Activated CD8-positive, alpha-beta T cell treated with anti-CD3 and anti-CD28 coated beads for 36 hours (primary cell): ENCODE measurements around the gene VPS13D. TPM values are rescaled to one million over a fixed set of nuclear protein-coding genes. Genes with fewer than 3 reads are reported as not detected.

ENCODE experiments used
- ATAC-seq: fragments of 200-7000 bp; cut with Tn5 transposase; one replicate; pipeline ENCODE4 v1.10.0; 2021; ENCODE audit warnings: mild to moderate bottlenecking, moderate library complexity
- CTCF ChIA-PET: fragments of 350-600 bp; sonication (Branson Sonifier 250); formaldehyde crosslinking; loops from one replicate; lab custom pipeline; 2021; ENCODE audit warnings: antibody characterized with exemption; lab: Charles Lee
- POLR2A ChIA-PET: fragments of 350-600 bp; sonication (Branson Sonifier 250); formaldehyde crosslinking; loops from one replicate; lab custom pipeline; 2021; ENCODE audit warnings: antibody characterized with exemption; lab: Charles Lee
- DNase-seq: peaks from one replicate; pipeline ENCODE4 v3.0.0-alpha.2; 2020
- H3K27ac Mint-ChIP-seq: one replicate; pipeline ENCODE4 v1.8.0; 2021; ENCODE audit warnings: mild to moderate bottlenecking, mixed read lengths
- H3K27me3 Mint-ChIP-seq: one replicate; pipeline ENCODE4 v1.8.0; 2021; ENCODE audit warnings: mixed read lengths
- H3K36me3 Mint-ChIP-seq: one replicate; pipeline ENCODE4 v1.8.0; 2021; ENCODE audit warnings: low read depth, mixed read lengths
- H3K4me1 Mint-ChIP-seq: one replicate; pipeline ENCODE4 v1.8.0; 2021; ENCODE audit warnings: low read depth, mixed read lengths
- H3K4me3 Mint-ChIP-seq: one replicate; pipeline ENCODE4 v1.8.0; 2021; ENCODE audit warnings: mild to moderate bottlenecking, moderate library complexity, mixed read lengths
- H3K9me3 Mint-ChIP-seq: one replicate; pipeline ENCODE4 v1.8.0; 2021; ENCODE audit warnings: mixed read lengths
- intact Hi-C: fragments of 100-400 bp; cut with micrococcal nuclease; formaldehyde crosslinking; loops from one replicate; pipeline ENCODE4 v1.10.0; 2022
- total RNA-seq, 2 experiments: library from RNA; stranded (reverse); gene quantifications; one replicate each; pipeline ENCODE4 v1.2.3, GENCODE V29; 2021
- TF ChIP-seq, protein P1 (sequence below): fragments of 200-600 bp; IDR thresholded peaks from one replicate; pipeline ENCODE4 v1.8.0; 2022; ENCODE audit warnings: antibody characterized with exemption, mild to moderate bottlenecking

VPS13D gene
- total RNA-seq, 2 experiments from 2014 or later = 28.1 to 30.7 TPM

DNA sequence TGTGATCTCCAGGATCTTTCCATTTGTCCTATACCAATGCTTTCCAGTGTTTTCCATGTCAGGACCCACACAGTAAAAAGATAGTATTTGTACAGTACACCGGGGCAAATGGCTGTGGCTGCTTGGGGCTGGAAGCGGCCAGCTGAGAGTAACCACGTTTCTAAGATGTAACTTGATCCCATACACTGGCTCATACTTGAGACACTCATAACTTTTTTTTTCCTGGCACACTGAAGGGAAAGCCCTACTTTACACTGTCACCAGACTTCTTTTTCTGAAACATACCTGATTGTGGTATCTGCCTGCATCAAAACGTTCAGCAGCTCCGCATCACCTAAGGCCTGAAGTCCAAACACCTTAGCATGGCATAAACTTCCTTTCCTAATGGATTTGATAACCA is 21.6 kb downstream of the VPS13D start:
- Mint-ChIP-seq H3K27me3 (no peaks in the 10 kb centered on the region), H3K27ac (no peak overlapping the region), H3K4me1 (no peaks in the 10 kb centered on the region), H3K36me3 (peaks cover 16% of the 10 kb centered on the region), H3K9me3 (no peaks in the 10 kb centered on the region), H3K4me3 (no peak overlapping the region)
- POLR2A ChIA-PET = interaction anchor here (0.8 kb wide), 1 partner anchor 25 kb away, joined by 3 read pairs; no protein-coding TSS in a partner anchor
- CTCF ChIA-PET = interaction anchor here (1.2 kb wide), 1 partner anchor 25 kb away, joined by 4 read pairs; no protein-coding TSS in a partner anchor
- intact Hi-C loops = no loop called here
- ATAC-seq (no peak), DNase-seq (no peak)
- TF ChIP-seq, protein P1, sequence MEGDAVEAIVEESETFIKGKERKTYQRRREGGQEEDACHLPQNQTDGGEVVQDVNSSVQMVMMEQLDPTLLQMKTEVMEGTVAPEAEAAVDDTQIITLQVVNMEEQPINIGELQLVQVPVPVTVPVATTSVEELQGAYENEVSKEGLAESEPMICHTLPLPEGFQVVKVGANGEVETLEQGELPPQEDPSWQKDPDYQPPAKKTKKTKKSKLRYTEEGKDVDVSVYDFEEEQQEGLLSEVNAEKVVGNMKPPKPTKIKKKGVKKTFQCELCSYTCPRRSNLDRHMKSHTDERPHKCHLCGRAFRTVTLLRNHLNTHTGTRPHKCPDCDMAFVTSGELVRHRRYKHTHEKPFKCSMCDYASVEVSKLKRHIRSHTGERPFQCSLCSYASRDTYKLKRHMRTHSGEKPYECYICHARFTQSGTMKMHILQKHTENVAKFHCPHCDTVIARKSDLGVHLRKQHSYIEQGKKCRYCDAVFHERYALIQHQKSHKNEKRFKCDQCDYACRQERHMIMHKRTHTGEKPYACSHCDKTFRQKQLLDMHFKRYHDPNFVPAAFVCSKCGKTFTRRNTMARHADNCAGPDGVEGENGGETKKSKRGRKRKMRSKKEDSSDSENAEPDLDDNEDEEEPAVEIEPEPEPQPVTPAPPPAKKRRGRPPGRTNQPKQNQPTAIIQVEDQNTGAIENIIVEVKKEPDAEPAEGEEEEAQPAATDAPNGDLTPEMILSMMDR = no peak

DNA sequence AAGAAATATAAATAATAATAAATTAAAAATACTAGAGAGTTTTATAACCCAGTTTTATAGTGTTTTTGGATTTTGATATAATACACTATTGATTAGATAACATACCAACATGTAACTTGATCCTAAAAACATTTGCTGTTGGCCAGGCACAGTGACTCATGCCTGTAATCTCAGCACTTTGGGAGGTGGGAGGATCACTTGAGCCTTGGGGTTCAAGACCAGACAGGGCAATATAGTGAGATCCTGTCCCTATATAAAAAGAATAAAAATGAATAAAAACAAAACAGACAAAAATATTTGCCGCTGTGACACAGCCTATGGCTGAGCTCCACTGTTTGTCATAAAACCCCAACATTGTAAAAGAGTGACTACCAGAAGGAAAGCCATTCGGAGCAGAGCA is 26.1 kb downstream of the VPS13D start:
- ChIA-PET CTCF (interaction anchor here (1.3 kb wide), 1 partner anchor 131 kb away, joined by 4 read pairs; no protein-coding TSS in a partner anchor), POLR2A (no interaction called here)
- no peaks in the 10 kb centered on the region for H3K9me3 Mint-ChIP-seq
- H3K4me1 Mint-ChIP-seq = peaks cover 5% of the 10 kb centered on the region
- TF ChIP-seq, protein P1 = no peak
- no peak for DNase-seq
- no peaks in the 10 kb centered on the region for H3K27me3 Mint-ChIP-seq
- intact Hi-C loops = no loop called here
- H3K27ac Mint-ChIP-seq = no peak overlapping the region
- H3K36me3 Mint-ChIP-seq = peaks cover 30% of the 10 kb centered on the region
- no peak overlapping the region for H3K4me3 Mint-ChIP-seq
- ATAC-seq = no peak

DNA sequence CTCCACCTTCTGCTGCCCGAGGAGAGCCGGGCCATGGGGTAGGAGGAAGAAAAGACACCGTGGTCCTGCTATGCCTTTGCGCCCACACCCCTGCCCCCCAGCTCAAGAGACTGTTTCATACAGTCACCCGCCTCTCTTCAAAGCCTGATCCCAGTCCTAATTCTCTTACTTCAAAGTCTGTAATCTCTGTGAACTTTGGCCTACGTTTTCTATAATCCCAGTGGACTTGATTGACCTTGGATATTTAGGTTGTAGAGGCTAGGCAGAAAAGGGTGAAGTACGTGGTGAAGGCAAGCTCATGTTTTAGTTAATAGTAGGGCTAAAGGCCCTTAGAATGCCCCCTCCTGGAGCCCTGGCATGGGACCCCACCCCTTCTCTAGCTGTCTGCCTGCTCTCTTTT is 28.4 kb downstream of the VPS13D start:
- no peaks in the 10 kb centered on the region for H3K9me3 Mint-ChIP-seq
- peaks cover 39% of the 10 kb centered on the region for H3K36me3 Mint-ChIP-seq
- H3K27me3 Mint-ChIP-seq = no peaks in the 10 kb centered on the region
- no peak for ATAC-seq
- no peak overlapping the region for H3K27ac Mint-ChIP-seq
- no peak overlapping the region for H3K4me3 Mint-ChIP-seq
- ChIA-PET CTCF (interaction anchor here (1.2 to 1.4 kb wide), 2 partner anchors 141 to 400 kb away, joined by 3 to 5 read pairs; no protein-coding TSS in a partner anchor), POLR2A (no interaction called here)
- TF ChIP-seq, protein P1 = no peak
- intact Hi-C loops = no loop called here
- peaks cover 5% of the 10 kb centered on the region for H3K4me1 Mint-ChIP-seq
- DNase-seq = no peak

DNA sequence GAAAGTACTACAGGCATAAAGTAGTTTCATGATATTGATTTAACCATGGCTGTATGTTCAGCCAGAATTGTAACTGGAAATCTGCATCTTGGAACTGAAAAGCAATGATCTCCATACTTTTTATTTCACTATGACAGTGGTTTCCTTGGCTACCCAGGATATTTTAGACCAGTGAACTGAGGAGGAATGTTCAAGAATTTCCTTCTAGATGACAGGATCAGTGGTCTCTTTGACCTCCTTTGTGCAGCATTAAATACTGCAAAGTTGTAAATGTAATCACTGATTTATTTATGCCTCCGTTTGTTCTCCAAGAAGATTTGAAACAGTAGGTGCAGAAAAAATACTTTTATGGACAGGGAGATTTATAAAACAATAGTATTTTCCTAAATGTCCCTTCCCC is 39.5 kb downstream of the VPS13D start:
- H3K27ac Mint-ChIP-seq = no peak overlapping the region
- H3K4me3 Mint-ChIP-seq = no peak overlapping the region
- H3K36me3 Mint-ChIP-seq = peaks cover 24% of the 10 kb centered on the region
- H3K4me1 Mint-ChIP-seq = peaks cover 2% of the 10 kb centered on the region
- intact Hi-C loops = no loop called here
- ChIA-PET POLR2A (no interaction called here), CTCF (no interaction called here)
- DNase-seq = no peak
- ATAC-seq = no peak
- TF ChIP-seq, protein P1 = no peak
- no peaks in the 10 kb centered on the region for H3K9me3 Mint-ChIP-seq
- H3K27me3 Mint-ChIP-seq = no peaks in the 10 kb centered on the region

DNA sequence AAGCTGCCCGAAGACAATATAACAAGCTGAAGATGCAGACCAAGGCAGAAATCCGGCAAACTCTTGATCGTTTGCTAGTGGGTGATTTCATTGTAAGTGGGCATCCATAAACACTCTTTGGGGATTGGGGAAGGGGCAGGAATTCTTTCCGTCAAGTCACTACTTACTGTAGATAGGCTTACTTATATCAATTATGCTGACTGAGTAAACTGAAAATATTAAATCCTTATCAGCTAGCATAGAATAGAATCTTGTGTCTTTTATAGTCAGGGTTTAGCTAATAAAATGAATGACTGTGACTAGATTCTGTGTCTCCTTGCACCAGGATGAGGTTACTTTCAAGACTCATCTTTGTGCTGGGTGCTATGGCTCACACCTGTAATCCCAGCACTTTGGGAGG is 41.2 kb downstream of the VPS13D start:
- no peak overlapping the region for H3K4me3 Mint-ChIP-seq
- H3K36me3 Mint-ChIP-seq = peaks cover 28% of the 10 kb centered on the region
- DNase-seq (no peak), ATAC-seq (no peak)
- H3K27me3 Mint-ChIP-seq = no peaks in the 10 kb centered on the region
- ChIA-PET POLR2A (no interaction called here), CTCF (interaction anchor here (1.0 to 11.0 kb wide), 8 partner anchors 9 to 387 kb away, joined by 3 to 128 read pairs (median 6); no protein-coding TSS in a partner anchor)
- H3K9me3 Mint-ChIP-seq = no peaks in the 10 kb centered on the region
- TF ChIP-seq, protein P1 = no peak
- peaks cover 2% of the 10 kb centered on the region for H3K4me1 Mint-ChIP-seq
- intact Hi-C loops = loop anchor here (10.0 kb wide), 1 partner anchor 384 kb away; no protein-coding TSS in a partner anchor
- H3K27ac Mint-ChIP-seq = no peak overlapping the region
